ENCODE measurements around the gene BICD1. TPM values are rescaled to one million over a fixed set of nuclear protein-coding genes. Genes with fewer than 3 reads are reported as not detected.

The BICD1 gene
- total and polyA plus RNA-seq, 2 of the 13 experiments (the other 11 are each of a cell fraction or from before 2014, with no cell fraction given), result 4.5 to 5.2 TPM

DNA sequence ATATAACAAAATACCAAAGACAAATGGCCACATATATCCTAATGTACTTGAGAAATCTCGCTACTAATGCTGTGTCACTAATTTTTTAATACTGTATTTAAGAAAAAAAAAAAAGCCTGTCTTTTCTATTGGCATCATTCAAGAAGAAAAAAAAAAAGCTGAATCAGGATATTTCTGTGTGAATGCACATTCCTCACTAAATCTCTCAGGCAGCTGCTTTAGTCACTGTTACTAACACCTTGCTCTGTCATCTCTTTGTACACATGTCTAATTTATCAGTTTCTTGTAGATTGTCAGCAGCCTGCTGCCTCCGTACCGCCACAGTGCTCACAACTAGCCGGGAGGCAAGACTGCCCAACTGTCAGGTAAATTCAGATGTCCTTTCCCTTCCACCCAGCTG is 260.7 kb downstream of the BICD1 start:
- no peak for DNase-seq (ENCODE audit: low spot score)
- POLR2A ChIA-PET, result no interaction called here
- H2AFZ ChIP-seq (ENCODE audit: low read length), result no peak overlapping the region
- H3K4me2 ChIP-seq (ENCODE audit: low read depth, low read length), result no peak overlapping the region
- H3K36me3 ChIP-seq (replicated peaks in 1 of 2; ENCODE audit: control insufficient read depth in 1 of 2, insufficient read depth in 2 of 2, low read length in 2 of 2), result no peaks in the 10 kb centered on the region
- H4K20me1 ChIP-seq (ENCODE audit: insufficient read depth, low read length), result no peaks in the 10 kb centered on the region
- H3K4me3 ChIP-seq (replicated peaks in 1 of 3; ENCODE audit: insufficient read depth in 1 of 3, low read depth in 2 of 3, low read length in 3 of 3), result no peak overlapping the region
- H3K9ac ChIP-seq (ENCODE audit: insufficient read depth, low read depth, low read length), result no peak overlapping the region
- H3K27ac ChIP-seq (ENCODE audit: extremely low read length, insufficient read depth, low read length), result no peak overlapping the region
- no peaks in the 10 kb centered on the region for H3K27me3 ChIP-seq (ENCODE audit: control insufficient read depth in 1 of 2, insufficient read depth in 2 of 2, low read length in 2 of 2)
- no TSS peak for BruUV-seq (replicated peaks)
- CTCF ChIA-PET (ENCODE audit: low intra/inter-chr PET ratio, low total read pairs), result no interaction called here
- H3K4me1 ChIP-seq (ENCODE audit: insufficient read depth, low read length), result peaks cover 15% of the 10 kb centered on the region
- in situ Hi-C loops (cut with HindIII; ENCODE audit: extremely low pct_ligation_motif_present, low pct_unique_long_range_greater_than_20kb) (loop anchor here (10.0 kb wide), 1 partner anchor 307 kb away; the partner anchor contains the start of gene DNM1L), intact Hi-C loops (cut with micrococcal nuclease; ENCODE audit: unreplicated experiment) (loop anchor here (5.0 kb wide), 2 partner anchors 90 to 390 kb away; partner anchors contain the start of gene YARS2)
- no peak for FAIRE-seq
- no peak for ATAC-seq
- no peaks in the 10 kb centered on the region for H3K79me2 ChIP-seq (ENCODE audit: insufficient read depth, low read length)
- WGBS (ENCODE audit: low lambda C conversion rate), result 84% methylated on average over 4 of the region's 4 CpGs
- TF ChIP-seq, protein P1, sequence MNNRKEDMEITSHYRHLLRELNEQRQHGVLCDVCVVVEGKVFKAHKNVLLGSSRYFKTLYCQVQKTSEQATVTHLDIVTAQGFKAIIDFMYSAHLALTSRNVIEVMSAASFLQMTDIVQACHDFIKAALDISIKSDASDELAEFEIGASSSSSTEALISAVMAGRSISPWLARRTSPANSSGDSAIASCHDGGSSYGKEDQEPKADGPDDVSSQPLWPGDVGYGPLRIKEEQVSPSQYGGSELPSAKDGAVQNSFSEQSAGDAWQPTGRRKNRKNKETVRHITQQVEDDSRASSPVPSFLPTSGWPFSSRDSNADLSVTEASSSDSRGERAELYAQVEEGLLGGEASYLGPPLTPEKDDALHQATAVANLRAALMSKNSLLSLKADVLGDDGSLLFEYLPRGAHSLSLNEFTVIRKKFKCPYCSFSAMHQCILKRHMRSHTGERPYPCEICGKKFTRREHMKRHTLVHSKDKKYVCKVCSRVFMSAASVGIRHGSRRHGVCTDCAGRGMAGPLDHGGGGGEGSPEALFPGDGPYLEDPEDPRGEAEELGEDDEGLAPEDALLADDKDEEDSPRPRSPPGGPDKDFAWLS (CRISPR knock-in tag; IDR thresholded peaks at IDR 0.05; ENCODE audit: borderline replicate concordance), result no peak
- TF ChIP-seq ZNF180 (CRISPR knock-in tag; IDR thresholded peaks at IDR 0.05; ENCODE audit: borderline replicate concordance, low read depth) (no peak), TAF1 (CRISPR knock-in tag; IDR thresholded peaks at IDR 0.05) (no peak), JUNB (CRISPR knock-in tag; IDR thresholded peaks at IDR 0.05; ENCODE audit: borderline replicate concordance) (no peak), RORA (CRISPR knock-in tag; IDR thresholded peaks at IDR 0.05) (no peak), HCFC1 (IDR thresholded peaks at IDR 0.05; ENCODE audit: low read depth, low read length) (no peak), SIN3B (IDR thresholded peaks at IDR 0.05; ENCODE audit: low read length) (no peak), MAFK (conservative IDR thresholded peaks at IDR 0.05 in 1 of 2, IDR thresholded peaks at IDR 0.05 in 1 of 2; ENCODE audit: low read length in 2 of 2) (peak; percentile 70 to 86), ZNF225 (CRISPR knock-in tag; IDR thresholded peaks at IDR 0.05) (no peak), LCORL (IDR thresholded peaks at IDR 0.05) (no peak), LCORL (CRISPR knock-in tag; IDR thresholded peaks at IDR 0.05) (no peak), ZNF292 (CRISPR knock-in tag; IDR thresholded peaks at IDR 0.05; ENCODE audit: borderline replicate concordance, low read depth) (no peak), MAFF (IDR thresholded peaks at IDR 0.05; ENCODE audit: low read depth, low read length) (peak; percentile 82), ZNF879 (CRISPR knock-in tag; IDR thresholded peaks at IDR 0.05) (no peak), EEA1 (CRISPR knock-in tag; IDR thresholded peaks at IDR 0.05; ENCODE audit: borderline replicate concordance) (no peak)
- TF ChIP-seq, protein P2, sequence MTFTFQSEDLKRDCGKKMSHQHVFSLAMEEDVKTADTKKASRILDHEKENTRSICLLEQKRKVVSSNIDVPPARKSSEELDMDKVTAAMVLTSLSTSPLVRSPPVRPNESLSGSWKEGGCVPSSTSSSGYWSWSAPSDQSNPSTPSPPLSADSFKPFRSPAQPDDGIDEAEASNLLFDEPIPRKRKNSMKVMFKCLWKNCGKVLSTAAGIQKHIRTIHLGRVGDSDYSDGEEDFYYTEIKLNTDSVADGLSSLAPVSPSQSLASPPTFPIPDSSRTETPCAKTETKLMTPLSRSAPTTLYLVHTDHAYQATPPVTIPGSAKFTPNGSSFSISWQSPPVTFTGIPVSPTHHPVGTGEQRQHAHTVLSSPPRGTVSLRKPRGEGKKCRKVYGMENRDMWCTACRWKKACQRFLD (CRISPR knock-in tag; IDR thresholded peaks at IDR 0.05; ENCODE audit: borderline replicate concordance), result no peak
- H3K9me3 ChIP-seq (ENCODE audit: low read length), result no peaks in the 10 kb centered on the region

Data from HepG2 (cell line).